NCI-H2171 treated with DMSO at 0.1 percent for 48 hours (cell line): Measurements from ENCODE around the gene EEFSEC.

Source experiments
- DNase-seq: peaks from one replicate; lab custom pipeline; 2025; lab: John Stamatoyannopoulos, UW

Gene EEFSEC

GRCh38 chr3:128242818-128243601, 89.7 kb downstream of the EEFSEC start:
- DNase-seq, result no peak

- no peak for DNase-seq
Observed at GRCh38 chr3:128243602-128244504, 90.6 kb downstream of the EEFSEC start.

DNA sequence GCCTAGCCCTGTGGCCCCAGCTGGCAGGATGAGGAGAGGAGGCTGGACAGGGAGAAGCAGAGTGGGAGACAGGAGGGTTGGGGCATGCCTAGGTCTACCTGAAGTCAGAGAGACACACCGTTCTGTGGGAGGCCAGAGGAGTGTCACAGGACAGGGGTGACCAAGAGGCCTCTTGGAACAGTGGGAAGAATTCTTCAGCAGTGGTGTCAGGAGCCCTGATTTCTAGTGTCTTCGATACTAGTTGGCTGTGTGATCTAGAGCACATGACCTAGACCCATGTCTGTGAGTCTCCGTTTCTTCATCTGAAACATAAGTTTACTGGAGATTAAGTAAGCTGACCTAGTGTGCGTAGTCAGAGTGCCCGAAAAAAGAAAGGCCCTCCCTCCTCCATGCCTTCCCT, 92.2 kb downstream of the EEFSEC start:
- no peak for DNase-seq

DNA sequence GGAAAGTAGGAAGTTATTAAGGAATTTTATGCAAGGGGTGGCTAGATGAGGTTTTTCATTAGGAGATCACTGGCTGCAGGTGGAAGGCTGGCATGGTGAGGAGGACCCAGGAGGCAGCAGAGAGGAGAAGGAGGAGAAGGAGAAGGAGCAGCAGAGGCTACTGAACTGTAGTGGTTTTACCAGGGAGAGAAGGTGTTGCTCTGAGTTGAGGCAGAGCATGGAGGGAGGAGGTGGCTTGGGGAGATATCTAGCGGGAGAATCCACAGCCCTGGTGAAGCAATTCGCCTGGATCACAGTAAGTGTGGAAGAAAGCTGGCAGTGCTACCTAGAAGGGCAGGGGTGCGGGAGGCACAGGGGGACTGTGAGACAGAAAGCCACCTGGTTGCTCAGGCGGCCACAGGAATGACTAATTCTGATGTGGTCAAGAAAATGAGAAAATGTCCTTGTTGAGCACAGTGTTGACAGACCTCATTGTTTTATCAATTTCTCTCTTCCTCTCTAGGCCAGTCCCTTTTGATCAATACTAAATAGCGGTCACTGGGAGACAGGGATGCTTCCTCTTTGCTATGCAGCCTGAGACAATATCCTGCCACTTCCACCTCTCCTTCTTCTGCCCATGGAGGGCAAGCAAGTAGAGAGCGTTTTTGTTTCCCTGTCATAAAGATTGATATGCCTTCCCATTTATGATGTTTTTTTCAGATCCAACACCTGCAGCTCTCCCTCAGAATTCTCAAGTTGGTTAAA, 94.6 kb downstream of the EEFSEC start:
- no peak for DNase-seq

DNA sequence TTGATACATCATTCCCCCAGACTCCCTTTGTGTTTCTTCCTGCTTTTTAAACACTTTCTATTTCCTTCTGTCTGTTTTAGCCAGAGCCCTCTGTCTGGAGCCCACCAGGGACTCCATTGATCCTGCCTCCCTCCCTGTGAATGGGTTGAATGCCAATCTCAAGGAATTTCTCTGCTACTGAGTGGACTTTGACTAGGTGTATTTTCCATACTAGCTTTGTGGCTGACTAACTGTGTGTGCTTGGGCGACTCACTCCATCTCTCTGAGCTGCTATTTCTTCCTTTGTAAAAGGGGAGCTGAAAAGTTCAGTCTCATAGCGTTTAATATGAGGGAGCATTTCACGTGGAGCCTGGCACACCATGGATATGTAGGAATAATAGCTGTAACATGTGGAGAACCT, 98.8 kb downstream of the EEFSEC start:
- DNase-seq, result no peak

DNA sequence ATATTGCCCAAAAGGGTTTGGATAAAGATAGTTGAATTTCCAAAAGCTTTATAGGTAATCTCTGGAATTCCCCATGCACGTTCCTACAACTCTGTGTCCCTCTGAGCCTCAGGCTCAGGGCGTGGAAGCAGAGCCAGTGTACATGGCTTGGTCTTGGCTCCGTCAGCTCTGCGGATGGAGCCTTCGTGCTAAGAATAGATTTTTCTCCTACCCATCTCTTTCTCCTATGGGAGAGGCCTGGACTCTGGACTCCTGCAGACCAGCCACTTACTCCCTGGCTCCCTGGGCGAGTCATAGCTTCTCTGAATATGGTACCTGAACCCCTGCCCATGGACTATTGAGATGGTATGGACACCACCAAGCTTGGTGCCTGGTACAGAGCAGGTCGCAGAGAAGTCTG, 99.9 kb downstream of the EEFSEC start:
- DNase-seq, result no peak

GRCh38 chr3:128254066-128254590, 100.8 kb downstream of the EEFSEC start:
- no peak for DNase-seq

DNA sequence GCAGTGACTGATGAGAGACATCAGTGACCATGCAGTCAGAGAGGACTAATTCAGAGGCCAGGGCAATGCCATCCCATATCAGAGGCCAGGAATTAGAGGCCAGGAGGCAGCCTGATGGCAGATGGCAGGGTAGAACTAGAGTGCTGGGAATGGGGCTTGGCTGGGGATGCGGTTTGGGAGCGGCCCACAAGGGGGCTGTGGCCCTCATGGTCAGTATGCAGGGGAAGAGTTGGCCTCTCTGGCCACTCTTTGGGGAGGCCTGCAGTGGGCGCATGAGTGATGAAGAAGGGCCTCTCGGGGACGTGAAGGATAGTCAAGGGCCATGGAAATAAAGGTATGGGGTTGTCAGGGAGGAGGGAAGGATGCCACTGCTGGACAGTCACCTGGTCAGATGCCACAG, 101.7 kb downstream of the EEFSEC start:
- DNase-seq, result no peak

- DNase-seq, result no peak
Observed at GRCh38 chr3:128256131-128256530, 102.8 kb downstream of the EEFSEC start.

DNA sequence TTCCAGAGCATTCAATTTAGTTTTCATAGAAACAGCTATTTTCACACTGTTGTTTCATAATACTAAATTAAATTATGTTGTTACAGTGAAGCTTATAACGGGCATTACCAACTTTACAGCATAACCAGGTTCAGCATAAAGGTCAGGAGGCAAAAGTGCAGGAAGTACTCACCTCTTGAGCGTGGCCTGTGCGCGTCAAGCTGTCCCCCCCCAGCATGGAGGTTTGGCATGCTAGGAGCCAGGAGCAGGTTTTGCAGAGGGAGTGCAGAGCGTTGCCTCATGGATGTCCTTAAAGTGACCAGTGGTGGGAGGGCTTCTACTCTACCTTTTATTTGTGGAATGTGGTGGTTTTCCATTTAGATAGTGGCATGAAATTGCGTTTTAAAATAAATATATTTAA, 104.4 kb downstream of the EEFSEC start:
- no peak for DNase-seq

DNA sequence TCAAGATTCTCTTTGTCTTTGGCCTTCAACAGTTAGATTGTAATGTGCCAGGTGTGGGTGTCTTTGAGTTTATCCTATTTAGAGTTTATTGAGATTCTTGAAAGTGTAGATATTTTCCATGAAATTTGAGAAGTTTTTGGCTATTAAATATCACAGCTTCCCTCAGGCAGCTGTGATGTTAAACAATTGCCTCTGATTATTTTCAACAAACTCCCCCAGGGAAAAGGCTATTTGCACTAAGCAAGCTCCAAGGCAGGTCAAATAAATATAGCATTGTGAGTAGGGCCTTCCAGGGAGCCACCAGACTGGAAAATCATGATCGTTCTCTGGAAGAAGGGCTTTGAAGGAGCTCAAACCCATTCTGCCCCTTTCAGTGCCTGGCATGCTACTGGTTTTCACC, 107.0 kb downstream of the EEFSEC start:
- peak; percentile 21 for DNase-seq

DNA sequence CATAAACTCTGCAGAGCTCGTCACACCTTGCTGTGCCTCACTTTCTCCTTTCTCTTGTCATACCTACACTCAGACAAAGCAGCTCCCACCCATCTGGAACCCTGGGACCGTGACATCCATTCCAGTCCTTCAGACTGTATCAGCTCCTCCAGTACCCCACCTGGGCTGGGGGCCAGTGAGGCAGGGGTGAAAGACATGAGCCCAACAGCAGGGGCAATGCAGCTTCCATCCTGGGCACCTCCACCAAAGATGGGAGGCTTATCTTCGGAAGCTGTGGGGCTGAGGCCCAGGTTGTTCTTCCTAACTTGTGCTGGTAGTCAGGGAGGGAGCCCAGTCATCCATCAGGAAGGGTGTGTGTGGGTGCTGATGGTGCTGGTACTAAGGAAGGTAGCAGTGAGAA, 109.2 kb downstream of the EEFSEC start:
- no peak for DNase-seq

- DNase-seq, result no peak
Observed at GRCh38 chr3:128263118-128263517, 109.8 kb downstream of the EEFSEC start.

GRCh38 chr3:128263946-128264345, 110.7 kb downstream of the EEFSEC start:
- no peak for DNase-seq

DNA sequence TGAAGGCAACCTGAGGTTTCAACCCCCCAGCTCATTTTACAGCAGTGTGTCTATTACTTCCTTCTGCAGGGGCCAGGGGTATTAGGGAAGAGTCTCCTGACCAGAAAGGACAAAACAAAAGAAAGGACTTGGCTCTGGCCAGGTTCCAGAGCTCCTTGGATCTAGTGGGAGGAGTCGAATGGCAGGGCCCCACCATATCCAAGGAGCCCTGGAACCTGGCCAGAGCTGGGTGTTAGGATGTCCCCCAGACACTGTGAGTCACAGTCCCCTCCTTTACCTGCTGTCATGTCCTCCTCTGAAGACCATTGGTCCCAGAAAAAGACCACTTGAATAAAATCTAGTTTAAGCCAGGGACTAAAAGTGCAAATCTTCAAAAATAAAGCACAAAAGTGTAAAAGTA, 113.2 kb downstream of the EEFSEC start:
- no peak for DNase-seq

GRCh38 chr3:128267541-128267940, 114.3 kb downstream of the EEFSEC start:
- DNase-seq, result no peak

- DNase-seq, result no peak
Observed at GRCh38 chr3:128269006-128269775, 115.9 kb downstream of the EEFSEC start.

- DNase-seq, result no peak
Observed at GRCh38 chr3:128269796-128270195, 116.5 kb downstream of the EEFSEC start.

- DNase-seq, result peak; percentile 70
Observed at GRCh38 chr3:128270559-128271492, 117.5 kb downstream of the EEFSEC start.
